Suppressor macrophage treated with lipopolysaccharide for 1 hour (primary cell): Measurements from ENCODE around the gene DBNDD2.

Source experiments
- DNase-seq, 3 donors: peaks; one replicate each; pipeline ENCODE4 v3.0.0-alpha.2; 2020 to 2022

Gene DBNDD2

GRCh38 chr20:45419188-45420091 is 11.4 kb downstream of the DBNDD2 start:
- no peak for DNase-seq

- no peak for DNase-seq
Measured at GRCh38 chr20:45420125-45420524, 12.0 kb downstream of the DBNDD2 start.

GRCh38 chr20:45423700-45424099 is 15.6 kb downstream of the DBNDD2 start:
- no peak for DNase-seq

GRCh38 chr20:45425561-45425960 is 17.5 kb downstream of the DBNDD2 start:
- no peak for DNase-seq

GRCh38 chr20:45426320-45427016 is 18.4 kb downstream of the DBNDD2 start:
- peak; percentile 31 to 59 (median 37) for DNase-seq

GRCh38 chr20:45427236-45428149 is 19.4 kb downstream of the DBNDD2 start:
- DNase-seq, result no peak

- DNase-seq, result no peak
Measured at GRCh38 chr20:45429618-45430017, 21.5 kb downstream of the DBNDD2 start.

GRCh38 chr20:45432294-45432693 is 24.2 kb downstream of the DBNDD2 start:
- no peak for DNase-seq

GRCh38 chr20:45433316-45433715 is 25.2 kb downstream of the DBNDD2 start:
- peak in 1 of 3 donors; percentile 49 for DNase-seq

GRCh38 chr20:45433976-45434375 is 25.9 kb downstream of the DBNDD2 start:
- peak in 2 of 3 donors; percentile 38 to 59 for DNase-seq

- DNase-seq, result peak; percentile 93 to 96 (median 95)
Measured at GRCh38 chr20:45436732-45437485, 28.8 kb downstream of the DBNDD2 start.

- no peak for DNase-seq
Measured at GRCh38 chr20:45440424-45440823, 32.3 kb downstream of the DBNDD2 start.

GRCh38 chr20:45440891-45441685 is 33.0 kb downstream of the DBNDD2 start:
- DNase-seq, result no peak

- DNase-seq, result no peak
Measured at GRCh38 chr20:45441746-45442145, 33.7 kb downstream of the DBNDD2 start.

- no peak for DNase-seq
Measured at GRCh38 chr20:45444050-45444449, 36.0 kb downstream of the DBNDD2 start.

GRCh38 chr20:45445805-45446562 is 37.9 kb downstream of the DBNDD2 start:
- peak; percentile 63 to 72 (median 65) for DNase-seq

GRCh38 chr20:45448270-45448669 is 40.2 kb downstream of the DBNDD2 start:
- no peak for DNase-seq

GRCh38 chr20:45449528-45449927 is 41.4 kb downstream of the DBNDD2 start:
- DNase-seq, result no peak

- peak; percentile 86 to 95 (median 95) for DNase-seq
Measured at GRCh38 chr20:45450097-45450818, 42.2 kb downstream of the DBNDD2 start.

GRCh38 chr20:45452238-45452637 is 44.1 kb downstream of the DBNDD2 start:
- peak in 2 of 3 donors; percentile 32 to 39 for DNase-seq
